Umbilical cord (tissue), 2 donors: ENCODE data around the gene B4GALT5. TPM values are rescaled to one million over a fixed set of nuclear protein-coding genes. Genes with fewer than 3 reads are reported as not detected.

Experiments
- DNase-seq: peaks from one replicate; pipeline ENCODE4 v3.0.0-alpha.2; 2015; ENCODE audit warnings: low spot score
- total RNA-seq: library from RNA; depleted of rRNA; stranded (reverse); fragments of >200 nt; gene quantifications from one replicate; pipeline ENCODE4 v1.2.3, GENCODE V29; 2014; ENCODE audit warnings: low replicate concordance; ENCODE audit not compliant: insufficient read depth

The B4GALT5 gene
- total RNA-seq, 1 donor from 2014 or later: 21.9 TPM

DNA sequence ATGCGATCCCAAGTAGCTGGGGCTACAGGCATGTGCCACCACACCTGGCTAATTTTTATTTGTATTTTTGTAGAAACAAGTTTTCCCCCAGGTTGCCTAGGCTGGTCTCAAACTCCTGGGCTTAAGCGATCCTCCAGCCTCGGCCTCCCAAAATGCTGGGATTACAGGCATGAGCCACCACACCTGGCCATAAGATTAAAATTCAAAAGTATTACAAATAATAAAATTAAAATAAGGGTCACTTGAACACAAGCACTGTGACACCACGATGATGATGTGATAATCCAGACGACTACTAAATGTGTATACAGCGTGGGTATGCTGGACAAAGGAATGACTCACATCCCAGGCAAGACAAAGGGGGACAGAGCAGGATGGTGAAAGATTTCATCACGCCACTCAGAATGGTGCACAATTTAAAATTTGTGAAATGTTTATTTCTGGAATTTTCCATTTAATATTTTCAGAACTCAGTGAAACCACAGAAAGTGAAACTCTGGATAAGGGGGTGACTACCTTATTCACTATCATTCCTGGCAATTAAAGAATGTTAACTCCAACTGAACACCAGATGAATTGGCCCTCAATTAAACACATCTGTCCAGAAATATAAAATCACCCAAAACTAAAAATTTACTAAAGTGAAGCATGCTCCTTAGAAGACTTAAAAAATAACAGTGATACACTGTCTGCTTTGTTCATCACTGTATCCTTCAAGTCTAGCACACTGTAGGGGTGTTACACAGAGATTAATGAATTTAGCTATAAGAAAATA, 13.1 kb downstream of the B4GALT5 start:
- no peak for DNase-seq

GRCh38 chr20:49699200-49699992, 14.3 kb downstream of the B4GALT5 start:
- no peak for DNase-seq

DNA sequence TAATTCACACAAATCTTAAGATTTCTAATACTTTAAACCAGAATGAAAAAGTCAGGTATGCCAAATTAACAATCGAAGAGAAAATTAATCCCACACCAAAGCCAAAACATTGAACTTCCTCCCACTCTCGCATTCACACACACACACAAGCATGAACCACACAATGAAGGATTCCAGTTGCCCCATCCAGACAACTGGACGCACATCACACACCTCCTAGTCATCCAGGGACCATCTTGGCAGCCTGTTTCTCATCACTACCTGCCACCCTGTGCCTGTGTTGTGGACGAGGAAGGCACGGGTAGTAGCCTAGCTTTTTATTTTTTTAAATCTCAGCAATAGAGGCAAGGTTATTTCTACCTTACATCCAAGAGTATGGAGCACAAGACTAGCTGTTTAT, 15.2 kb downstream of the B4GALT5 start:
- no peak for DNase-seq

DNA sequence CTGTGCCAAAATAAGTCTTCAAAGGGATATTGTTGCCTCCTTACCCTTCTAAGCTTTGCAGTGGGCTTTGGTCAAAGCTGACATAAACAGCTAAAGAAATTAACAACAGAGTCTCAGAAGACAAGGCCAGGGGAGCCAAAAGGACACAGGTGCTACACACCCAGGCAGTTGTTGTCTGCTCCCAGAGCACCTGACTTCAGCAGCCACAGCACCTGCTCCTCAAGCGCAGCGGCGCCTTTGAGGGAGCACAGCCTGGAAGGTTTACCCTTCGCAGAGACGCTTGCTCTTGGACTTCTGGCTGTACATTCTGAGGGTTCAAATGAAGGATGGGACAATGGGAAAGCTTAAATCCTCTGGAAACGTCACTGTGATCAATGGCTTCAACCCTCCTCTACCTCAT, 16.6 kb downstream of the B4GALT5 start:
- no peak for DNase-seq

DNA sequence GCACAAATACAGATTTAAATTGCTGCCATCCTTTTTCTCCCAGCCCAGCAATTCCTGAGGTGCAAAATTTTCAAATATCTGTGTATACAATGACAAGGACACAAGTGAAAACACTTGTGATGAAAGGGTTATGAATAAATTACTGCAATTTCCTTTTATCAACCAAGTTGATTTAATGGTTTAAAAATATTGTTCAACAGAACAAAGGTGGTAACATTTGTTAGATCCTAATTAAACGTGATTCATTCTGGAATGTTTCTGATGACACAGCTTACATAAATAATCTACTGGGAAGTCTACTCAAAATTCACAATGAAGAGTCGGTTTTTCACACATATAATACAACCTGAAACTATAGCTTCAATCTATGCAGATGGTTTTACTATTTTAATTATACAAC, 17.1 kb downstream of the B4GALT5 start:
- no peak for DNase-seq

- no peak for DNase-seq
Observed at GRCh38 chr20:49695830-49696229, 17.8 kb downstream of the B4GALT5 start.

- no peak for DNase-seq
Observed at GRCh38 chr20:49694450-49695071, 19.1 kb downstream of the B4GALT5 start.

- DNase-seq: no peak
Observed at GRCh38 chr20:49693435-49694171, 20.1 kb downstream of the B4GALT5 start.

DNA sequence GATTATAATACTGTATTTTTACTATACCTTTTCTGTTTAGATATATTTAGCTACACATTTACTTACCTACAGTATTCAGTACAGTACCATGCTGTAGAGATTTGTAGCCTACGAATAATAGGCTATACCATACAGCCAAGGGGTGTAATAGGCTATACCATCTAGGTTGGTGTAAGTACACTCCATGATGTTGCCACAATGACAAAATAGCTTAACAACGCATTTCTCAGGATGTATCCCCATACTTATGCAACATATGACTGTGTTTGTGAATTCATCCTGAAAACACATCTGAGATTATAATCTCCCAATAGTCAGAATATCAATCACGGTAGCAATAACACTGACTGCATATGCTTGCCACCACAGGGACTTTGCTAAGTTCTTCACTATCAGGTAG, 20.7 kb downstream of the B4GALT5 start:
- DNase-seq: no peak

DNA sequence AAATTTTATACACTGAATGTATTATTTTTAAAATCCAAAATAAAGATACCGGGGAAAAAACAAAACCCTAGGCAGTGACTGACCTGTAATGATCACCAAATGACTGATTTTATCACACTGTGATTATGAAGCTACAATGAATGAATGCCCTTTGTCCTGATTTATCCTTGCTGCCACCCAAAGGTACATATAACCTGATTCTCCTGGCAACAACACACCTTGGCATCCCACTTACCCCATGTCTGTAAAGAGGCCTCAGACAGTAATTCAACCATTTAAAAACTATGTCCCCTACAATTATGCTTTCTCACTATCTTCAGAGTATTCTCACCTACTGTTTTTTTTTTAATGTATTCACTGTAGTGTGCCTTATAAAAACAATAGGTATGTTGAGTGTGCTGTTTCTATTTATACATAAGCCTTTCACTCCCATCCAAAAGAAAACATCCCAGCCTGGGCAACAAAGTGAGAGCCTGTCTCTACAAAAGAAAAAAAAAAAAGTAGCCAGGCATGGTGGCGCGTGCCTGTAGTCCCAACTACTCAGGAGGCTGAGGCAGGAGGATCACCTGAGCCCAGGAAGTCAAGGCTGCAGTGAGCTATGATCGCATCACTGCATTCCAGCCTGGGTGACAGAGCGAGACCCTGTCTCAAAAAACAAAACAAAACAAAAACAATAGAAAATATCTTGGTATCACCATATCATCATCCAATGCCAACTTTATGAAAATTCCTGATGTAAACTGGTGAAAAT, 21.7 kb downstream of the B4GALT5 start:
- no peak for DNase-seq

DNA sequence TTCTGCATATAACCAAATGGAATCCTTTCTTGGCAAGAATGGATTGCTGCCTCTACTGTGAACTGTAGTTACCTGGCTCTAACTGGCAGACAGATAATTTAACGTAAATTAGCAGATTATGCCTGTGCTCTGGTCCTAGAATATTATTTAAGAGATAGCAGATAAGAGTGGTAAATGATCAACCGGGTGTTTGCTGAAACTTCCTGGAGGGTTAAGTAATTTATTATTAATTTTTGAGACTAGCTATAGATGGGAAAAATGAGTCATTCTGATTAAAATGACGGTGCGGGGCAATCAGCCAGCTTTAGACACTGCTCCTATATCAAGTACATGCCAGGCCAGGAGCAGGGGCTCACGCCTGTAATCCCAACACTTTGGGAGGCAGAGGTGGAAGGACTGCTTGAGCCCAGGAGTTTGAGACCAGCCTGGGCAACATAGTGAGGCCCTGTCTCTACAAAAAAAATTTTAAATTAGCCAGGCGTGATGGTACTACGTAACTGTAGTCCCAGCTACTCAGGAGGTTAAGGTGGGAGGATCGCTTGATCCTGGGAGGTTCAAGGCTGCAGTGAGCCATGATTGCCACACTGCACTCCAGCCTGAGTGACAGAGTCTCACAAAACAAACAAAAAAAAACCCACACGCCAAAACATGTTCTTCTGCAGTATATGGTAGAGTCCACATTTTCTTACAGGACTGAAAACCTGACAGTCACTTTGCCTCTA, 22.6 kb downstream of the B4GALT5 start:
- no peak for DNase-seq

DNA sequence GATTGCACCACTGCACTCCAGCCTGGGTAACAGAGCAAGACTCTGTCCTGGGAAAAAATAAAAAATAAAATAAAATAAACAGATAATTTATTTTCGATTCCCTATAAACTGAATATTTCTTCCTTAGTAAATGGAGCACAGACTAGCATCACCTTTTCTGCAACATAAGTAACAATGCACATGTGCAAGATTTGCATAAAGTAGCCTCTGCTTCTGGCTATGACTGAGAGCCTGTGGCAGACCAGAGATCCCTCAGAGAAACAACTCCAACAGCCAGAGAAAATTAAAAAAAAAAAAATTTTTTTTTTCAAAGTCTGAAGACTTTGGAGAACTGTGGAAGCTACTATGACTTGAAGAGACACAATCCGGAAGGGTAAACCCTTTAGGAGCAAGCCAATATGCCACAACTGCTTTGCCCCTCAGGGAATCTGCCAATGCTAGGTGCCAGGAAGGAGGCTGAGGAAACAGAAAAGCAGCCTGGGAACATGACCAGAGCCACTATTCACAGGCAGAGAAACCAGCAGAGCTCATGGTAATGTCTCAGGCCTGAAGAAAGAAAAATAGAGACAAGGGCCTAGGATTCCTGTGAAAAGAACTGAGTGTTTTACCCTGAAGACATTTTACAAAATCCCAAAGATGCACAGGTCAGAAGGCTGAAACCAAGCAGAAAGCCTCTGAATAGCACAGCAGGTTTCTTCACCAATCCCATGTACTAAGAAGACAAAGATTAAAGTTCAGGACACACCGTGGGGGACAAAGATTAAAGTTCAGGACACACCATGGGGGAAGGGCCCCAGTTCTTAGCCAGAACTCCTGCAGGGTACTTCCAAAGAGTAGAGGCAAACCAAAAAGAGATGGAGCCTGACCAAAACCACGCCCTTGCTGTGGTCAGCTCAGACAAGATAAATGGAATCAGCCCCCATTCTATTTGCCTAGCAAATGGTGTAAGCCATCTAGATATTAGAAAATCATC, 25.8 kb downstream of the B4GALT5 start:
- no peak for DNase-seq

- peak; percentile 85 for DNase-seq
Observed at GRCh38 chr20:49685809-49686208, 27.9 kb downstream of the B4GALT5 start.

DNA sequence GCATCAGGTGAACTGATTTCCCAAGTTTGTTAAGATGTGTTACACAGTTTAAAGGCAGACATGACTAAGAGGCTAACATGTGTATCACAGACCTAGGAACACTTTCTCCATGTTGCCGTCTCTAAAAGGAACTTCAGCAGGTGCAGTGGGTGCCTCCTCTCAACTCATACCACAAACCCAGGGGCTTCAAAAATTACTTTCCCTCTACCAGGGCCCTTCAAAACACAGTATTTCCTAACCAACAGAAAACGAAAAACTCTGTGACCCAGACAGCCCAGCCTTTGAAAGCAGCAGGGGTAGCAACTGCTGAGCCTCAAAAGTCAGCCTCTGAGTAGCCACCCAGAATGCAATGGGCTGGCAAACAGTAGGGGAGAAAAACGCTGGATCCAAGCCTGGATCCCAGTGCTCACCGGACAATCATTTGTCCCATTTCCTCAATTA, 28.5 kb downstream of the B4GALT5 start:
- no peak for DNase-seq

DNA sequence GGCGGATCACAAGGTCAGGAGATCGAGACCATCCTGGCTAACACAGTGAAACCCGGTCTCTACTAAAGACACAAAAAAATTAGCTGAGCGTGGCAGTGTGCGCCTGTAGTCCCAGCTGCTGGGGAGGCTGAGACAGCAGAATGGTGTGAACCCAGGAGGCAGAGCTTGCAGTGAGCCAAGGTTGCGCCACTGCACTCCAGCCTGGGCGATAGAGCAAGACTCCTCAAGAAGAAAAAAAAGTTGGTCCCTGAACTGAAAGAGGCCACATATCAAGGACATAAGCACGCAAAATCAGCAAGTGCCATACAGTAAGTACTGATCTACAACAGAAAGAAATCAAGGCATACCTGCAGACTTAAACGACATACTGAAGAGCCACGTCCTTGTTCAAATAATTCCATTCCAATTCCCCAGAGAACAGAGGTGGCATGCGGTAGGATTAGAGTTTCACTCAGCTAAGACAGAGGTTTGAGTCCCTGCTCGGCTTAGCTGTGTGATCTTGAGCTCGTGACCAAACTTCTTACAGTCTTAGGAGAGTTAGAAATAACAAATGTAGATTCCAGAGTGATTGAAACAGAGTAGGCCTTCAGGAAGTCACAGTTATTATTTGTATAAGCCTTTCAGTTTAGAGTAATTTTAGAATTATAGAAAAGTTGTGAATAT, 29.2 kb downstream of the B4GALT5 start:
- DNase-seq: no peak

DNA sequence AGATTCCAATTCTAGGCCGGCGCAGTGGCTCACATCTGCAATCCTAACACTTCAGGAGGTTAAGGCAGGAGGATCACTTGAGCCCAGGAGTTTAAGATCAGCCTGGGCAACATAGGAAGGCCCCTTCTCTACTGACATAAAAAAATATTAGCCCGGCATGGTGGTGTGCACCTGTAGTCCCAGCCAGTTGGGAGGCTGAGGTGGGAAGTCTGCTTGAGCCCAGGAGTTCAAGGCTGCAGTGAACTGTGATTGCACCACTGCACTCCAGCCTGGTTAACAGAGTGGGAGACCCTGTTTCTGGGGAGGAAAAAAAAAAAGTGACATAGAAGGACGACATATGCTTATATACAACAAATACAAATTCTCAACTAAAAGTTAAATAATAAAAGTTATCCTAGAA, 30.9 kb downstream of the B4GALT5 start:
- no peak for DNase-seq

DNA sequence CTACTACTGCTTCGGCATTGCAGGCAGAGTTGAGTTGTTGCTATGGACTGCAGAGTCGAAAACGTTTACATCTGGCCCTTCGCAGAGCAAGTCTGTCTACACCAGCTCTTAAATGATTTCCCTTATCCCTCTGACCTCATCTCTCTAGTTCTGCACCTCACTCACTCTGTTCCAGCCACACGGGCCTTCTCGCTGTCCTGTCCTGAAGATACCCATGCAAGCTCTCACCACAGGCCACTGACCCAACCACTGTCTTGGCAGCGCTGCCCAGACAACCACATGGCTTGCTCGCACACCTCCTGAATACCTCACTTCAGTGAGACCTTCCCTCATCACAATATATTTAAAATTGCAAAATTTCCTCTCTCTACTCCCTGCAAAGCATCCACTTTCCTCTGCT, 31.4 kb downstream of the B4GALT5 start:
- no peak for DNase-seq

DNA sequence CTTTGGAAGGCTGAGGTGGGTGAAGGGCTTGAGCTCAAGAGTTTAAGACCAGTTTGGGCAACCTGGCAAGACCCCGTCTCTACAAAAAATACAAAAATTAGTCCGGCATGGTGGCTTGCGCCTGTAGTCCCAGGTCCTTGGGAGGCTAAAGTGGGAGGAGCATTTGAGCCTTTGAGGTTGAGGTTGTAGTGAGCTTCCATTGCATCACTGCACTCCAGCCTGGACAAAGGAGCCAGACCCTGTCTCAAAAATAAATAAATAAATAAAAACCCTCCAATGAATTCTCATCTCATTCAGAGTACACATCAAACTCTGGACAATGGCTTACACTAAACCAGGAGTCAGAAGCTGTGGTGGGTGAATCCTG, 31.8 kb downstream of the B4GALT5 start:
- no peak for DNase-seq

DNA sequence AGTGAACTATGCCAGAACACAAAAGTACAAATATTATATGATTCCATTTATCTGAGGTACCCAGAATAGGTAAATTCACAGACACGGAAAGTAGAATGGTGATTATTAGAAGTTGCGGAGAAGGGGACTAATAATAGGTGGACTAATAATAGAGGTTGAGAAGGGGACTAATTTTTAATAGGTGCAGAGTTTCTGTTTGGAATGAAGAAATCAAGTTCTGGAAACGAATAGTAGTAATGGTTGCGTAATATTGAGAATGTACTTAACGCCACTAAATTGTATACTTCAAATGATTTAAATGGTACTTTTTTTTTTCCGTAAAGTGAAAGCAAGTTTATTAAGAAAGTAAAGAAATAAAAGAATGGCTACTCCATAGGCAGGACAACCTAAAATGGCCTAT, 33.2 kb downstream of the B4GALT5 start:
- no peak for DNase-seq
